ENCODE results near the gene JAK1.

GRCh38 chr1:64829411-64830029 is 136.8 kb downstream of the JAK1 start:
- TF ChIP-seq CTCF (IDR thresholded peaks at IDR 0.05) (no peak), POLR2A (IDR thresholded peaks at IDR 0.05) (no peak)

Data from breast epithelium (tissue), 3 donors.